HepG2 (cell line): Measurements from ENCODE around the gene ZNF276. TPM values are rescaled to one million over a fixed set of nuclear protein-coding genes. Genes with fewer than 3 reads are reported as not detected.

Source experiments
- AKAP8 ChIP-seq: sonication (generic); formaldehyde crosslinking; IDR thresholded peaks from 2 replicates; pipeline ENCODE4 v1.5.1; 2020; ENCODE audit warnings: mild to moderate bottlenecking, missing genetic modification reagents
- HIVEP1 ChIP-seq: sonication (generic); formaldehyde crosslinking; IDR thresholded peaks from 2 replicates; pipeline ENCODE4 v1.4.0; 2020; ENCODE audit warnings: mild to moderate bottlenecking, missing genetic modification reagents
- HOXA3 ChIP-seq: sonication (generic); formaldehyde crosslinking; IDR thresholded peaks from 2 replicates; pipeline ENCODE4 v1.5.0; 2020; ENCODE audit warnings: missing genetic modification reagents
- MTERF4 ChIP-seq: sonication (generic); formaldehyde crosslinking; IDR thresholded peaks from 2 replicates; pipeline ENCODE4 v1.8.0; 2023; ENCODE audit warnings: mild to moderate bottlenecking, missing genetic modification reagents
- MZF1 ChIP-seq: sonication (generic); formaldehyde crosslinking; IDR thresholded peaks from 2 replicates; pipeline ENCODE4 v1.8.1; 2023; ENCODE audit warnings: mild to moderate bottlenecking, missing genetic modification reagents, borderline replicate concordance
- NFE2 ChIP-seq: sonication (generic); formaldehyde crosslinking; IDR thresholded peaks from 2 replicates; pipeline ENCODE4 v1.4.0; 2020; ENCODE audit warnings: missing genetic modification reagents
- RNF219 ChIP-seq: sonication (generic); formaldehyde crosslinking; IDR thresholded peaks from 2 replicates; pipeline ENCODE4 v1.5.0; 2020; ENCODE audit warnings: mild to moderate bottlenecking, missing genetic modification reagents
- SIX1 ChIP-seq: sonication (generic); formaldehyde crosslinking; IDR thresholded peaks from 2 replicates; pipeline ENCODE4 v1.4.0; 2020; ENCODE audit warnings: missing genetic modification reagents, borderline replicate concordance
- TARDBP ChIP-seq: sonication (generic); formaldehyde crosslinking; IDR thresholded peaks from 2 replicates; pipeline ENCODE4 v1.8.0; 2022; ENCODE audit warnings: mild to moderate bottlenecking, missing genetic modification reagents
- TCF7 ChIP-seq: sonication (generic); IDR thresholded peaks from 2 replicates; pipeline ENCODE4 v1.6.1; 2016; ENCODE audit warnings: antibody characterized with exemption, low read depth
- THRA ChIP-seq: sonication (generic); formaldehyde crosslinking; IDR thresholded peaks from 2 replicates; pipeline ENCODE4 v1.4.0; 2020; ENCODE audit warnings: missing genetic modification reagents, borderline replicate concordance
- TMF1 ChIP-seq: sonication (generic); formaldehyde crosslinking; IDR thresholded peaks from 2 replicates; pipeline ENCODE4 v1.8.1; 2022; ENCODE audit warnings: low read depth, missing genetic modification reagents
- ZBTB1 ChIP-seq: sonication (generic); formaldehyde crosslinking; IDR thresholded peaks from 2 replicates; pipeline ENCODE4 v1.4.0; 2020; ENCODE audit warnings: missing genetic modification reagents, borderline replicate concordance
- ZMYM2 ChIP-seq: sonication (generic); formaldehyde crosslinking; IDR thresholded peaks from 2 replicates; pipeline ENCODE4 v1.8.0; 2022; ENCODE audit warnings: mild to moderate bottlenecking, missing genetic modification reagents
- ZNF383 ChIP-seq: sonication (generic); formaldehyde crosslinking; IDR thresholded peaks from 2 replicates; pipeline ENCODE4 v1.4.0; 2020; ENCODE audit warnings: missing genetic modification reagents, mild to moderate bottlenecking, borderline replicate concordance
- ZNF501 ChIP-seq: sonication (generic); formaldehyde crosslinking; IDR thresholded peaks from 2 replicates; pipeline ENCODE4 v1.5.1; 2020; ENCODE audit warnings: mild to moderate bottlenecking, moderate library complexity, missing genetic modification reagents
- ZNF546 ChIP-seq: sonication (generic); formaldehyde crosslinking; conservative IDR thresholded peaks from 2 replicates; pipeline ENCODE4 v1.8.1; 2023; ENCODE audit warnings: mild to moderate bottlenecking, missing genetic modification reagents
- ZNF552 ChIP-seq: sonication (generic); formaldehyde crosslinking; IDR thresholded peaks from 2 replicates; pipeline ENCODE4 v1.9.0; 2022; ENCODE audit warnings: missing genetic modification reagents, mild to moderate bottlenecking, borderline replicate concordance
- ZNF567 ChIP-seq: sonication (generic); formaldehyde crosslinking; IDR thresholded peaks from 2 replicates; pipeline ENCODE4 v1.8.1; 2023; ENCODE audit warnings: mild to moderate bottlenecking, missing genetic modification reagents, borderline replicate concordance
- ZNF614 ChIP-seq: IDR thresholded peaks from 2 replicates; pipeline ENCODE4 v1.6.1; 2018; ENCODE audit warnings: missing biosample characterization, missing genetic modification reagents, inconsistent platforms, borderline replicate concordance
- ZNF850 ChIP-seq: sonication (generic); formaldehyde crosslinking; conservative IDR thresholded peaks from 2 replicates; pipeline ENCODE4 v1.9.0; 2021; ENCODE audit warnings: mild to moderate bottlenecking, missing genetic modification reagents
- ZXDC ChIP-seq: sonication (generic); formaldehyde crosslinking; IDR thresholded peaks from 2 replicates; pipeline ENCODE4 v1.5.0; 2020; ENCODE audit warnings: mild to moderate bottlenecking, missing genetic modification reagents
- polyA plus RNA-seq, 8 experiments: library from polyadenylated mRNA; depleted of rRNA in 3 of 8; stranded (reverse) in 7 of 8; unstranded in 1 of 8; fragments of >200 nt; fragmentation: Illumina TruSeq in 4 of 8; extraction: Trizol in 4 of 8; gene quantifications; 2 replicates each; pipeline versions ENCODE4 v1.2.1 to v1.2.3, GENCODE V29; 2011 to 2016; ENCODE audit warnings: low read depth in 4 of 8, missing spikeins in 1 of 8, mixed read lengths in 1 of 8; ENCODE audit not compliant: insufficient read depth in 1 of 8
- total RNA-seq, 5 experiments: library from RNA; depleted of rRNA; stranded (reverse); fragments of >200 nt; fragmentation: Illumina TruSeq; extraction: Trizol; gene quantifications; 2 replicates each; pipeline ENCODE4 v1.2.3, GENCODE V29; 2016; ENCODE audit warnings: low read depth in 1 of 5

ZNF276 gene
- total and polyA plus RNA-seq, 2 of the 13 experiments (the other 11 are each of a cell fraction or from before 2014, with no cell fraction given): 17.7 to 18.0 TPM

- TF ChIP-seq THRA (CRISPR knock-in tag): peak; percentile 24; the same call in 1 of the 2 replicates
- TF ChIP-seq ZXDC (CRISPR knock-in tag): no peak
- no peak for TF ChIP-seq ZNF567 (CRISPR knock-in tag)
- no peak for TF ChIP-seq ZNF383 (CRISPR knock-in tag)
- TF ChIP-seq SIX1: no peak
- TF ChIP-seq TCF7: no peak; the same call in 1 of the 2 replicates
- no peak for TF ChIP-seq ZBTB1 (CRISPR knock-in tag)
- TF ChIP-seq HOXA3 (CRISPR knock-in tag): peak; percentile 55; the same call in 1 of the 2 replicates
- TF ChIP-seq ZNF850 (CRISPR knock-in tag): peak; percentile 95; the same call in 1 of the 2 replicates
- no peak for TF ChIP-seq ZMYM2 (CRISPR knock-in tag)
- TF ChIP-seq NFE2 (CRISPR knock-in tag): no peak
- TF ChIP-seq TMF1: no peak
- no peak; the same call in 1 of the 2 replicates for TF ChIP-seq HIVEP1 (CRISPR knock-in tag)
- no peak; the same call in 1 of the 2 replicates for TF ChIP-seq ZNF546 (CRISPR knock-in tag)
- TF ChIP-seq AKAP8 (CRISPR knock-in tag): no peak; the same call in none of the 2 replicates
- peak; percentile 60; the same call in 1 of the 2 replicates for TF ChIP-seq MZF1 (CRISPR knock-in tag)
- peak; percentile 79 for TF ChIP-seq ZNF501 (CRISPR knock-in tag)
- peak; percentile 77; the same call in 1 of the 2 replicates for TF ChIP-seq ZNF614 (CRISPR knock-in tag)
- peak; percentile 41; the same call in 1 of the 2 replicates for TF ChIP-seq TARDBP (CRISPR knock-in tag)
- no peak for TF ChIP-seq RNF219 (CRISPR knock-in tag)
- TF ChIP-seq MTERF4 (CRISPR knock-in tag): no peak
- peak; percentile 48; the same call in 1 of the 2 replicates for TF ChIP-seq ZNF552 (CRISPR knock-in tag)
These were observed 20.5 kb upstream of the ZNF276 start (continued) for GRCh38 chr16:89700649-89701424.
